Type B pancreatic cell (in vitro differentiated cells): ENCODE results near the gene TEX2. TPM values are rescaled to one million over a fixed set of nuclear protein-coding genes. Genes with fewer than 3 reads are reported as not detected.

Source experiments
- DNase-seq: peaks from one replicate; pipeline ENCODE4 v3.0.0; 2021; ENCODE audit warnings: mixed read lengths; ENCODE audit not compliant: unreplicated experiment; ENCODE audit errors: extremely low spot score
- H3K27ac Mint-ChIP-seq: 2 replicates; pipeline ENCODE4 v1.8.0; 2021; ENCODE audit warnings: mild to moderate bottlenecking, mixed read lengths
- H3K27me3 Mint-ChIP-seq: 2 replicates; pipeline ENCODE4 v1.8.0; 2021; ENCODE audit warnings: mixed read lengths
- H3K36me3 Mint-ChIP-seq: 2 replicates; pipeline ENCODE4 v1.8.0; 2021; ENCODE audit warnings: mixed read lengths
- H3K4me1 Mint-ChIP-seq: one replicate; pipeline ENCODE4 v1.8.0; 2021; ENCODE audit warnings: mixed read lengths; ENCODE audit not compliant: unreplicated experiment
- H3K4me3 Mint-ChIP-seq: 2 replicates; pipeline ENCODE4 v1.8.0; 2021; ENCODE audit warnings: mild to moderate bottlenecking, mixed read lengths
- H3K9me3 Mint-ChIP-seq: 2 replicates; pipeline ENCODE4 v1.8.0; 2021; ENCODE audit warnings: mixed read lengths
- total RNA-seq: library from RNA; stranded (reverse); gene quantifications from 2 replicates; pipeline ENCODE4 v1.2.1, GENCODE V29; 2021; ENCODE audit warnings: low replicate concordance
- TF ChIP-seq, protein P1 (sequence below): fragments of 200-600 bp; sonication (generic); conservative IDR thresholded peaks from 2 replicates; pipeline ENCODE4 v1.5.0; 2021; ENCODE audit warnings: antibody characterized with exemption, mild to moderate bottlenecking

Gene TEX2
- total RNA-seq, 1 donor from 2014 or later: 23.3 TPM

DNA sequence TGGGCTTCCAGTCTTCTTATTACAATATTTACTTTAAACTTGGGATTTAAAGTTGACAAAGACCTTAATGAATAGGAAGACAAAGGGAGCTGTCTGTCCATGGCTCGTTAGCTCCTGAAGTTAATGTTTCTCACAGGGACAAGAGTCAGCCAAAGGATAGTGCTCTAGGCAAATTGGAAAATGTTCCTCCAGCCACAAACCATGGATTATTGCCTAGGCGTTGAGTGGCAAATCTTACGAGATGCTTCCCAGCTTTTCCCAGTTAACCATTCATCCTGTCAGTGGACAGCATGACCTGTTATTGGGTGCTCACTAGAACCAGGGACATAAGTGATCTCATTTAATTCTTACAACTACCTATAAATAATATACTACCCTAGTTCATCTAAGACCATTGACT lies 3.6 kb downstream of the TEX2 start:
- Mint-ChIP-seq H3K27ac (no peak overlapping the region), H3K36me3 (peaks cover 6% of the 10 kb centered on the region), H3K9me3 (no peaks in the 10 kb centered on the region), H3K4me3 (no peak overlapping the region), H3K27me3 (peaks cover 47% of the 10 kb centered on the region), H3K4me1 (peaks cover 55% of the 10 kb centered on the region)
- TF ChIP-seq, protein P1, sequence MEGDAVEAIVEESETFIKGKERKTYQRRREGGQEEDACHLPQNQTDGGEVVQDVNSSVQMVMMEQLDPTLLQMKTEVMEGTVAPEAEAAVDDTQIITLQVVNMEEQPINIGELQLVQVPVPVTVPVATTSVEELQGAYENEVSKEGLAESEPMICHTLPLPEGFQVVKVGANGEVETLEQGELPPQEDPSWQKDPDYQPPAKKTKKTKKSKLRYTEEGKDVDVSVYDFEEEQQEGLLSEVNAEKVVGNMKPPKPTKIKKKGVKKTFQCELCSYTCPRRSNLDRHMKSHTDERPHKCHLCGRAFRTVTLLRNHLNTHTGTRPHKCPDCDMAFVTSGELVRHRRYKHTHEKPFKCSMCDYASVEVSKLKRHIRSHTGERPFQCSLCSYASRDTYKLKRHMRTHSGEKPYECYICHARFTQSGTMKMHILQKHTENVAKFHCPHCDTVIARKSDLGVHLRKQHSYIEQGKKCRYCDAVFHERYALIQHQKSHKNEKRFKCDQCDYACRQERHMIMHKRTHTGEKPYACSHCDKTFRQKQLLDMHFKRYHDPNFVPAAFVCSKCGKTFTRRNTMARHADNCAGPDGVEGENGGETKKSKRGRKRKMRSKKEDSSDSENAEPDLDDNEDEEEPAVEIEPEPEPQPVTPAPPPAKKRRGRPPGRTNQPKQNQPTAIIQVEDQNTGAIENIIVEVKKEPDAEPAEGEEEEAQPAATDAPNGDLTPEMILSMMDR: no peak
- no peak for DNase-seq

DNA sequence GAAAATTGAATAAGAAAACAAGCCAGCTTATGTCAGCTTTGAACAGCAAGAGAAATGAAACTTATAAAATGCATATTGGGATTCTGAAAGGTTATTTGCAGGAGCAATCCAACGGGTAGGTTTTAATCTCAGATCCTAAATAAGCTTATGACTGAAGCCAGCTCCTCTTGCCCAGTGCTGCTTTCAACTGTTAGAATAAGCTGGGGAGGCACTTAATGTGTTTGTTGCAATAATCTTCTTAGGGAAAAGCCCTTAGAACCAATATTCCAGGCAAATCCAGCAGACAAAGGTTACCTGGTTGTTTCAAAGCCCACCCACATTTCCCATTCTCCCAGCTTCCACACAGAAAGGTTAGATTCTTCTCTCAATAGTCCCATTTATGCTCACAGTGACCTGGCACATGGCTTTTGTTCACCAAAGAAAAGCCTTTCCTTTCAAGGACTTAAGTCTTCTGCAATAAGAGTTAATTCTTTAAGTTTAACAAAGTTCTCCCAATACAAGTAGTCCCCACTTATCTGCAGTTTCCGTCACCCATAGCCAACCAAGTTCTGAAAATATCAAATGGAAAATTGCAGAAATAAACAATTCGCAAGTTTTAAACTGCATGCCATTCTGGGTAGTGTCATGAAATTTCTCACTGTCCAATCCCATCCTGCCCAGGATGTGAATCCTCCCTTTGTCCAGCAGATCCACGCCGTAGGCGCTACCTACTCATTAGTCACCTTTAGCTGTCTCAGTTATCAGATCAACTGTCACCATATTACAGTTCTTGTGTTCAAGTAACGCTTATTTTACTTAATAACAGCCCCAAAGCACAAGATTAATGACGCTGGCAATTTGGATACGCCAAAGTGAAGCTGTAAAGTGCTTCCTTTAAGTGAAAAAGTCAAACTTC lies 5.9 kb downstream of the TEX2 start:
- peak overlapping the region; percentile 0 for H3K4me3 Mint-ChIP-seq
- peaks cover 53% of the 10 kb centered on the region for H3K4me1 Mint-ChIP-seq
- peak overlapping the region; percentile 8 for H3K27ac Mint-ChIP-seq

DNA sequence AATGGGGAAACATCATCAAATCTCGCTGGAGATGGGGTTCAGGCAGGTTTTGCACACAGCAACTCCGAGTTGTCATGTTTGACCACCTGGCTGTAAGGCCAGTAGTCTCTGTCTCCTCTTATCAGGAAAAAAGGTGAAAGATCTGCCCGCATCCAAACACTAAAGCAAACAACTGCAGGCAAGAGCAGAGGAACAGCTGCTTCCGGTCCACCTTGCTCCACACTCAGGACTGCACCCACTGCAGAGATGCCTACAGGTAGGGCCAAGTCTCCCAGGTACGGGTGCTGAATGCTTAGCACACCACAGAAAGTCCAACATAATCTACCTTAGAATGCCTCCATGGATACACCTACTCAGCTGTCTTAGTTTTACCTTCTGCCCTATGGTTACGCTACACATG lies 7.3 kb downstream of the TEX2 start:
- peaks cover 6% of the 10 kb centered on the region for H3K36me3 Mint-ChIP-seq
- peaks cover 42% of the 10 kb centered on the region for H3K4me1 Mint-ChIP-seq
- DNase-seq: no peak

More for the DNA sequence above, 5.9 kb downstream of the TEX2 start:
- no peak for DNase-seq
- Mint-ChIP-seq H3K27me3 (peaks cover 49% of the 10 kb centered on the region), H3K9me3 (no peaks in the 10 kb centered on the region), H3K36me3 (peaks cover 6% of the 10 kb centered on the region)
- TF ChIP-seq, protein P1: no peak

DNA sequence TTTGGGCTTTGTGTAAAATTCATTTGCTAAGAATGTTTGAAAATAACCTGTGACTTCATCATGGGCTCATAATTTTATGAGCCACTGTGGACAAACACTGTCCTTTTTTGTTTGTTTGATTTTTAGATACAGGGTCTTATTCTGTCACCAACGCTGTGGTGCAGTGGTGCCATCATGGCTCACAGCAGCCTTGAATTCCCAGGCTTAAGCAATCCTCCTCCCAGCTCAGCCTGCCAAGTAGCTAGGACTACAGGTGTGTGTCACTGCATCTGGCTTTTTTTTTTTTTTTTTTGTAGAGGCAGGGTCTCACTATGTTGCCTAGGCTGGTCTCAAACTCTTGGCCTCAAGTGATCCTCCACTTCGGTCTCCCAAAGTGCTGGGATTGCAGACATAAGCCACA lies 8.3 kb downstream of the TEX2 start:
- TF ChIP-seq, protein P1: no peak
- H3K9me3 Mint-ChIP-seq: no peaks in the 10 kb centered on the region
- H3K27me3 Mint-ChIP-seq: peaks cover 34% of the 10 kb centered on the region
- peaks cover 6% of the 10 kb centered on the region for H3K36me3 Mint-ChIP-seq
- no peak overlapping the region for H3K27ac Mint-ChIP-seq
- DNase-seq: no peak
- H3K4me3 Mint-ChIP-seq: no peak overlapping the region
- peaks cover 39% of the 10 kb centered on the region for H3K4me1 Mint-ChIP-seq

More for the DNA sequence above, 7.3 kb downstream of the TEX2 start:
- TF ChIP-seq, protein P1: no peak
- Mint-ChIP-seq H3K9me3 (no peaks in the 10 kb centered on the region), H3K27me3 (peaks cover 44% of the 10 kb centered on the region), H3K27ac (no peak overlapping the region), H3K4me3 (no peak overlapping the region)

DNA sequence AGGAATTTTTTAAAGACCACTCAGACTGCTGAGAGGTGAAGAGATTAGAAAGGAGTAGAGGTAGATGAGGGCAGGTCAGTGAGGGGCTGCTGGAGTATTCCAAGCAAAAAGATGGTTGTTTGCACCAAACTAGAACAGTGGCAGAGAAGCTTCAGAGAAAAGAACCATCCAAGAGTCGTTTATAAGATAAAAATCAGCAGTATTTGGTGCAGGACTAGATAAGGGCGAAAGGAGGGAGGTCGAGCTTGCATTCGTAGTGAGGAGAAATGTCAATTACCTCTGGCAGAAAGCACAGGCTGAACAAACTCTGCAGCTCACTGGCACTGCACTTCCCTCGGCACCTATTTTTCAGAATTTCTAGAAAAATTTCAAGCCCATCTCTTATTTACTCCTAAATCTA lies 9.6 kb downstream of the TEX2 start:
- Mint-ChIP-seq H3K4me1 (peaks cover 34% of the 10 kb centered on the region), H3K4me3 (no peak overlapping the region), H3K27me3 (peaks cover 33% of the 10 kb centered on the region), H3K27ac (no peak overlapping the region), H3K36me3 (peaks cover 6% of the 10 kb centered on the region), H3K9me3 (no peaks in the 10 kb centered on the region)
- DNase-seq: no peak
- TF ChIP-seq, protein P1: no peak
